CD4-positive, alpha-beta T cell treated with Interleukin-1 beta for 1 hour (primary cell): ENCODE data around the gene AOC3.
"Not testable (repeated sequence)": the region's sequence is repeated elsewhere in the genome, so short reads cannot be mapped to it uniquely, and the experiment has no call there.

Source experiments
- DNase-seq, 2 donors: peaks; one replicate each; pipeline ENCODE4 v3.0.0-alpha.2; 2020 to 2022

The AOC3 gene

GRCh38 chr17:42867694-42868261, 16.8 kb downstream of the AOC3 start:
- DNase-seq = not testable (repeated sequence)

GRCh38 chr17:42868338-42868737, 17.3 kb downstream of the AOC3 start:
- DNase-seq = no peak

DNA sequence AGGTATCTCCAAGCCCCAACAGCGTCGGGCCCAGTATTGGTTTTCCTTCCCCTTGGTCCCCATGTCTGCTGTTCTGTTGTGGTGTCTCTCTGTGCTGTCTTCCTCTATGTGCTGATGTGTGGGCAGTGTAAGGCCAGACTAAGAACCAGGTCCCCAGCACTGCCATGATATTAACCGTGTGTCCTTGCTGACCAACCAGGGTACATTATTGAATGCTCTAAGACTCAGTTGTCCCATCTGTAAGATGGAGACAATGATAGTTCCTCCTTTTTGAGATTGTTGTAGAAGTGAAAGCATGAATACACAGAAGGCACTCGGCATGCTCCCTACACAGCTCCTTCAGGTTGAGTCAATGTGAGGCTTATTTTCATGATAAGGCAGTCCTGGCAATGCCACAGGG, 20.6 kb downstream of the AOC3 start:
- no peak for DNase-seq

- no peak for DNase-seq
These were observed 21.4 kb downstream of the AOC3 start for GRCh38 chr17:42872251-42872965.

DNA sequence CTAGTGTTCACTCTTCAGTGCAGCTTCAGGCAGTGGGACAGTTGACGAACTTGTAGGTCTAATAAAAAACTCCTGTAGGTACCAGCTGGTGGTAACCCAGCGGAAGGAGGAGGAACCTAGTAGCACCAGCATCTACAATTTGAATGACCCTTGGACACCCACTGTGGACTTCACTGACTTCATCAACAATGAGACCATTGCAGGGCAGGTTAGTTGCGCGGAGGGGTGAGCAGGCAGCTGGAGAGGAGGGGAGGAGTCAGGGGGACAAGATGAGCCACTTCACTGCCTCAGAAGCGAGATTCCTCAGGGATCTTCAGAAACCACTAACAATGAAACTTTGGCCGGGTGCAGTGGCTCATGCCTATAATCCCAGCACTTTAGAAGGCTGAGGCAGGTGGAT, 22.3 kb downstream of the AOC3 start:
- no peak for DNase-seq

- not testable (repeated sequence) for DNase-seq
These were observed 23.1 kb downstream of the AOC3 start for GRCh38 chr17:42873932-42874695.

DNA sequence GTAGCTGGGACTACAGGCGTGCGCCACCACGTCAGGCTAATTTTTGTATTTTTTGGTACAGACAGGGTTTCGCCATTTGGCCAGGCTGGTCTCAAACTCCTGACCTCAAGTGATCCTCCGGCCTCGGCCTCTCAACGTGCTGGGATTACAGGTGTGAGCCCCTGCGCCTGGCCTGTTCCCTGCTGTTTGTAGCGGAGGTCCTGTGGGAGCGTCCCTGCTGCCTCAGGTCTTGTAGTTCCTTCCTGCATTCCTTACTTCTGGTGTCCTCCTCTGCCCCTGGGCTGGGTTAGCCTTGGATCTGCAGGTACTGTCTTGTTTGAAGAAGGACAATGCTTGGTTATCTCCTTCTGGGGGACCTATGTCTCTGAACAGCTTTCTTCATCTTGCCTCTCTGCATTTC, 26.0 kb downstream of the AOC3 start:
- no peak for DNase-seq

GRCh38 chr17:42878123-42878880, 27.3 kb downstream of the AOC3 start:
- DNase-seq = no peak

- DNase-seq = no peak
These were observed 28.1 kb downstream of the AOC3 start for GRCh38 chr17:42878924-42879595.

DNA sequence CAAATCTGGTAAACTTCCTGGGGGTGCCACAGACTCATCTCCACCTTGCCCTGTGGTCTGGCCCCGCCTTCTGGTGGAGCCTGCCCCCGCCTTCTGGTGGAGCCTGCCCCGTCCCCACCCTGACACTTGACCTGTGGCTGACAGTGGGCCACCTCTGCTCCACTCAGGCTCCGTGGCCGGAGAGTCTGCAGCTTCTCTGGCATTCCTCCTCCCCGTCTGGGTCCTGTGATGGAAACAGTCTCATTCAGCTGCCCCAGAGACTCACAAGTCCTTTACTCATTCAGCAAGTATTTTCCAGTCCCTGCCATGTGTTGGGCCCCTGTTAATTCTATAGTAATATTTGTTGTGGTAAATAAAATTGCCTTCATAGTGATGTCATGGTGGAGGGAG, 28.6 kb downstream of the AOC3 start:
- no peak for DNase-seq

GRCh38 chr17:42880776-42881310, 29.8 kb downstream of the AOC3 start:
- no peak for DNase-seq

DNA sequence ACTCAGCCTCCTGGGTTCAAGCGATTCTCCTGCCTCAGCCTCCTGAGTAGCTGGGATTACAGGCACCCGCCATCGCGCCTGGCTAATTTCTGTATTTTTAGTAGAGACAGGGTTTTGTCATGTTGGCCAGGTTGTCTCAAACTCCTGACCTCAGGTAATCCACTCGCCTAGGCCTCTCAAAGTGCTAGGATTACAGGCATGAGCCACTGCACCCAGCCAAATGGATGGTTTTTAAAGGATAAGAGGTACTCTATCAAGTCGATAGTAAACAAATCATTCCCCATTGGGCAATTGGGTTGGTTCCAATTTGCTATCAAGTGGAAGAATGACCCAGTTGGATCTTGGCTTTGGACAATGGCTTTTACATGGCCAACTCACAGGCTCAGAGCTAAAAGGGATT, 30.7 kb downstream of the AOC3 start:
- not testable (repeated sequence) for DNase-seq

GRCh38 chr17:42882166-42882565, 31.2 kb downstream of the AOC3 start:
- DNase-seq = no peak

DNA sequence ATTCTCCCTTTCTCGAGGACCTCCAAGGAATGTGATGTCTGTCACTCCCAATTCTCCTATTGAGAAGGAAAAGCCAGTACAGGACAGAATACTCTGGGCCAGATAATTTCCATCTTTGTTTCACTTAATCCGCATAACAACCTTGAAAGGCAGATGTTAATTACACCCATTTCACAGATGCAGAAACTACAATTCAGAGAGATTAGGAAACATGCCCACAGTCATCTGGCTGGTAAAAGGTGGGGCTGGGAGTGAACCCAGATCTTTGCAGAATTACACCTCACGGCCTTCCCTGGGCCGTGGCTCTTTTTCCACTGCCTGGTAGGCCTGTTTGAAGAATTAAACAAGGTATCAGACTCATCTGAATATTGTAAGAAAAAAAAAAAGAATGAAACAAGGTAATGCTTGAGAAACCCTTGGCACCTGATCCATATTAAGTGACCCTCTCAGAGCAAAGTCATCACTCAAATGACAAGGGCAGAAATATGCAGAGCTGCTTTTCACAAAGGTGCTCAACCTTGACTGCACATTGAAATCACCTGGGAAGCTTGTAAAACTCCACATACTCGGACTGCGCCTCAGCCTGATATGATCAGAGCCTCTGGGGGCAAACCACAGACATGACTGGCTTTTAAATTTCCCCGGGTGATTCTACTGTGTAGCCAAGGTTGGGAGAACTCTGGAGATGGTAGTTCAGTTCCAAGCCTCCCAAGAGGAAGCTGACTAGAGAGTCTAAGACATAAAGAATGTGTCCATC, 33.0 kb downstream of the AOC3 start:
- no peak for DNase-seq

- not testable (repeated sequence) for DNase-seq
These were observed 34.8 kb downstream of the AOC3 start for GRCh38 chr17:42885806-42886205.

GRCh38 chr17:42886283-42887176, 35.5 kb downstream of the AOC3 start:
- no peak for DNase-seq

- DNase-seq = no peak
These were observed 38.8 kb downstream of the AOC3 start for GRCh38 chr17:42889809-42890208.

- no peak for DNase-seq
These were observed 40.6 kb downstream of the AOC3 start for GRCh38 chr17:42891539-42892152.

- no peak for DNase-seq
These were observed 42.4 kb downstream of the AOC3 start for GRCh38 chr17:42893359-42893758.
